Measurements from ENCODE around the gene AMPH.
"Not testable (repeated sequence)": the region's sequence is repeated elsewhere in the genome, so short reads cannot be mapped to it uniquely, and the experiment has no call there.

The AMPH gene

DNA sequence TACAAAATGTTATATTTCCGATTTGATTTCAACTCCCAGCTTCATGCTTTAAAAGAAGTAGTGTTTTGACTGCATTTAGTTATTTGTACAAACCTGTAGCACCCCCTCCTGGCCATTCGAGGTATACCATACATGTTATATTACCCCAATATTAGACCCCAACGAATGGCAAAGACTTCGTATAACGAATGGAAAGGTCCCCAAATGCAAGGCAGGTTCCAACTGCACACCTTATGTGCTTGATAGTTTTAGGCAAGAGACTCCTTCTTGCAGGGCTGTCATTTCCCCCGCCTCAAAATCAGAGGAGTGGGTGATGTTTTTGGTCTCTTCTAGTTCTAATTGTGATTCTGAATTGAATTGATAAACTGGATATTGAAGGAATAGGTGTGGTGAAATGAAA is 256.7 kb downstream of the AMPH start:
- no peak for DNase-seq (ENCODE audit: low read depth)
- H3K4me3 ChIP-seq (ENCODE audit: low read length) = no peak overlapping the region
- peak; percentile 32 for TF ChIP-seq CTCF (IDR thresholded peaks at IDR 0.05; ENCODE audit: insufficient read depth, low read depth, low read length, missing control alignments)

DNA sequence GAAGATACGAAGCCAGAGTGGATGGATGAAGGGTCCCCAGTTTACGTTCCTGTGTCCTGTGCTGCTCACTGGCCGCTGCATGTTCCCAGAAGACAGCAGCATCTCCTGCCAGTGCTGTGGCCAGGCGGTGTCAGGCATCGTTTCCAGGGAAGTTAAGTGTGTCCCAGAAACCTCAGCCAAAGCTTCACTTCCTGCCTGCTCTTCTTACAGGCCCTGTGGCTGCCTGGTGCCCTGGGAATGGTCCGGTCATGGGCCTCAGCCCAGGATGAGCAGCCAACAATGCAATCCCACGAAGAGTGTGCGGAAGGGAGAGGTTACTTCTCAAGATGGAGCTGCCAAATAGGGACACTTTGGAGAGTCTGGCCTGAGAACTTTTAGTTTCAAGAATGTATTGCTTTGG is 258.0 kb downstream of the AMPH start:
- no peak for TF ChIP-seq CTCF (IDR thresholded peaks at IDR 0.05; ENCODE audit: insufficient read depth, low read depth, low read length, missing control alignments)
- no peak overlapping the region for H3K4me3 ChIP-seq (ENCODE audit: low read length)
- no peak for DNase-seq (ENCODE audit: low read depth)

- TF ChIP-seq CTCF (IDR thresholded peaks at IDR 0.05; ENCODE audit: insufficient read depth, low read depth, low read length, missing control alignments) = no peak
- no peak overlapping the region for H3K4me3 ChIP-seq (ENCODE audit: low read length)
- no peak for DNase-seq (ENCODE audit: low read depth)
Observed at GRCh38 chr7:38372290-38372689, 258.9 kb downstream of the AMPH start.

GRCh38 chr7:38369816-38370493 is 261.2 kb downstream of the AMPH start:
- DNase-seq (ENCODE audit: low read depth) = peak; percentile 83
- peak; percentile 89 for TF ChIP-seq CTCF (IDR thresholded peaks at IDR 0.05; ENCODE audit: insufficient read depth, low read depth, low read length, missing control alignments)
- no peak overlapping the region for H3K4me3 ChIP-seq (ENCODE audit: low read length)

DNA sequence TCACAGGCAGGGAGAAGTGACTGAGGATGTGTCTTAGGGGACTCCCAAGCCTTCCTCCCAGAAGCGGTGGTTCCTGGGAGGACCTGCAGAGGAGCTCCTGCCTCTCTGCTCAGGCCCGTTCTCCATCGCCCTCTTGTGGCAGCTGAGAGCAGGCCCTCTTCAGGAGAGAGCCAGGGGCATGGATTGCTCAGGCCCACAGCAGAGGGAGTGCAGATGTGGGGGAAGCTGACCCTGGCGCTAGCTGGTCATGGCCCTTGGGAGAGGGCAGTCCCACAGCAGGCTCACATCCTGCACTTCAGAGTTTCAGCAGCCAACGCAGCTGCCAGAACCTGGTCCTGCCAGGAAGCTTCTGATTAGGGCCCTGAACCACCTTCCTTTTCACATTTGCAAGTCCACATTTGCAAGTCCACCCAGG is 263.0 kb downstream of the AMPH start:
- DNase-seq (ENCODE audit: low read depth) = peak; percentile 73
- TF ChIP-seq CTCF (IDR thresholded peaks at IDR 0.05; ENCODE audit: insufficient read depth, low read depth, low read length, missing control alignments) = peak; percentile 79
- no peak overlapping the region for H3K4me3 ChIP-seq (ENCODE audit: low read length)

DNA sequence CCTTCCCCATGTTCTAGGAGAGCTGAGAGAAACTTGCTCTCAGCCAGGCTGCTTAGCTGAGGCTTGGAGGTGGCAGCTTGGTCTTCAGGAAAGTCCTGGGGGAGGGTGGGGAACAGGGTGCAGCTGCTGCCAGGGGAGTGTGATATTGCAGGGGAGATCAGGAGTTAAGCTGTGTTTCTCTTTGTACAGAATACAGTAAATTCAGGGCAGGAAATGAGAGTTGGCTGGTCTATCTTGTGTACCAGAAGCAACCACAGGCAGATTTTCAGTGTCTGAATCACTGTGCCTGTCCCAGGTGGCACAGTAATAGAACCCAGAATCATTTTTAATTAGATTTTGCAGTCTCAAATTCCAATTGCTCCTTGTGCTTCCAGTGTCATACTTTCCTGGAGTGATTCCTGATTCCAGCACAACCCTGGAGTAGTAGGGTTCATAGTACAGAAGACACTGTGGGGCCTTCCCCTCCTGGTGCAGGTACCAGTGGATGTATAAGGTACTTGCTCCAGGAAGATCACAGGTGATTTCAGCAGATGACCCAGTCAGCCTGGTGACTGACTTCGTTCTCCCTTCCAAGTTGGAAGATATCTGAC is 263.8 kb downstream of the AMPH start:
- H3K4me3 ChIP-seq (ENCODE audit: low read length) = no peak overlapping the region
- DNase-seq (ENCODE audit: low read depth) = no peak
- TF ChIP-seq CTCF (IDR thresholded peaks at IDR 0.05; ENCODE audit: insufficient read depth, low read depth, low read length, missing control alignments) = no peak

GRCh38 chr7:38363379-38363778 is 267.8 kb downstream of the AMPH start:
- H3K4me3 ChIP-seq (ENCODE audit: low read length); DNase-seq (ENCODE audit: low read depth): not testable (repeated sequence)
- TF ChIP-seq CTCF (IDR thresholded peaks at IDR 0.05; ENCODE audit: insufficient read depth, low read depth, low read length, missing control alignments) = peak; percentile 46

- not testable (repeated sequence) for DNase-seq (ENCODE audit: low read depth); H3K4me3 ChIP-seq (ENCODE audit: low read length)
Observed at GRCh38 chr7:38362611-38363237, 268.4 kb downstream of the AMPH start.

All from epithelial cell of esophagus (primary cell).